ENCODE measurements around the gene ITIH5. TPM values are rescaled to one million over a fixed set of nuclear protein-coding genes. Genes with fewer than 3 reads are reported as not detected.

The ITIH5 gene
- total RNA-seq, 1 experiment from 2014 or later: not detected

DNA sequence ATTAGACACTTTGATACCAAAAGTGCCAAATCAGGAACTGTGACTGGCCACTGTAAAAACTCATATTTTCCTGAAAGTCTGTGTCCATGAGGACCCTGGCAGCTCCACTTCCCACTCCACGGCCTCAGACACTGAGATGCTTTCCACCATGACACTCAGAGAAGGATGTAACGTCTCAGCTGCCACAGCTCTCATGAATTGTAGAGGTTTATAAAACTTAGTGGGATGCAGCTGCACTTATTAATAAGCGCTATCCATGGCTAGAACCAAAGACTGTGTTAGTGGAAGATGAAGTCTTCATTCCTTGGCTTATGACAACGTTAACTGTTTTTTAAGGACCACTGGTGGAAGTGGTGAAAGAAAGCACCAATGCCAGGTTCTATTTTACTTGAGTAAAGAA lies 121.0 kb downstream of the ITIH5 start:
- no peak for DNase-seq (ENCODE audit: unreplicated experiment)
- H3K27ac Mint-ChIP-seq (ENCODE audit: low read depth, unreplicated experiment): no peak overlapping the region
- BruUV-seq (replicated peaks): no TSS peak
- H3K4me1 Mint-ChIP-seq (ENCODE audit: insufficient read depth, unreplicated experiment): peaks cover 4% of the 10 kb centered on the region
- ChIA-PET POLR2A (no interaction called here), CTCF (interaction anchor here (0.6 to 1.8 kb wide), 2 partner anchors 141 to 1787 kb away, joined by 3 to 7 read pairs; no protein-coding TSS in a partner anchor)
- no peaks in the 10 kb centered on the region for H3K9me3 Mint-ChIP-seq (ENCODE audit: unreplicated experiment)
- no peaks in the 10 kb centered on the region for H3K36me3 Mint-ChIP-seq (ENCODE audit: insufficient read depth, unreplicated experiment)
- TF ChIP-seq, protein P1, sequence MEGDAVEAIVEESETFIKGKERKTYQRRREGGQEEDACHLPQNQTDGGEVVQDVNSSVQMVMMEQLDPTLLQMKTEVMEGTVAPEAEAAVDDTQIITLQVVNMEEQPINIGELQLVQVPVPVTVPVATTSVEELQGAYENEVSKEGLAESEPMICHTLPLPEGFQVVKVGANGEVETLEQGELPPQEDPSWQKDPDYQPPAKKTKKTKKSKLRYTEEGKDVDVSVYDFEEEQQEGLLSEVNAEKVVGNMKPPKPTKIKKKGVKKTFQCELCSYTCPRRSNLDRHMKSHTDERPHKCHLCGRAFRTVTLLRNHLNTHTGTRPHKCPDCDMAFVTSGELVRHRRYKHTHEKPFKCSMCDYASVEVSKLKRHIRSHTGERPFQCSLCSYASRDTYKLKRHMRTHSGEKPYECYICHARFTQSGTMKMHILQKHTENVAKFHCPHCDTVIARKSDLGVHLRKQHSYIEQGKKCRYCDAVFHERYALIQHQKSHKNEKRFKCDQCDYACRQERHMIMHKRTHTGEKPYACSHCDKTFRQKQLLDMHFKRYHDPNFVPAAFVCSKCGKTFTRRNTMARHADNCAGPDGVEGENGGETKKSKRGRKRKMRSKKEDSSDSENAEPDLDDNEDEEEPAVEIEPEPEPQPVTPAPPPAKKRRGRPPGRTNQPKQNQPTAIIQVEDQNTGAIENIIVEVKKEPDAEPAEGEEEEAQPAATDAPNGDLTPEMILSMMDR (IDR thresholded peaks at IDR 0.05; ENCODE audit: unreplicated experiment): no peak
- intact Hi-C loops (cut with micrococcal nuclease): no loop called here
- H3K27me3 Mint-ChIP-seq (ENCODE audit: insufficient read depth, unreplicated experiment): no peaks in the 10 kb centered on the region
- H3K4me3 Mint-ChIP-seq (ENCODE audit: unreplicated experiment): no peak overlapping the region

DNA sequence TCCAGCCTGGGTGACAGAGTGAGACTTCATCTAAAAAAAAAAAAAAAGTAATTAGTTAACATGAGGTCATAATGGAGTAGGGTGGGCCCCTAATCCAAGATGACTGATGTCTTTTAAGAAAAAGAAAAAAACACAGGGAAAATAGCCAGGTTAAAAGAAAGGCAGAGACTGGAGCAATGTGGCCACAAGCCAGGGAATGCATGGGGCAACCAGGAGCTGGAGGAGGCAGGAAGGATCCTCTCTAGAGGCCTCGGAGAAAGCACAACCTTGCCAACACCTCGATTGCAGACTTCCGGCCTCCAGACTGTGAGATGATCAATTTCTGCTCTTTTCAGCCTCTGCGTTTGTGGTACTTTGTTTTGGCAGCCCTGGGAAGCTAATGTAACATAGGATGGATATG lies 121.5 kb downstream of the ITIH5 start:
- H3K4me1 Mint-ChIP-seq (ENCODE audit: insufficient read depth, unreplicated experiment): peaks cover 4% of the 10 kb centered on the region
- BruUV-seq (replicated peaks): no TSS peak
- no peaks in the 10 kb centered on the region for H3K27me3 Mint-ChIP-seq (ENCODE audit: insufficient read depth, unreplicated experiment)
- no peak for DNase-seq (ENCODE audit: unreplicated experiment)
- ChIA-PET CTCF (interaction anchor here (1.8 kb wide), 1 partner anchor 142 kb away, joined by 7 read pairs; no protein-coding TSS in a partner anchor), POLR2A (no interaction called here)
- intact Hi-C loops (cut with micrococcal nuclease): no loop called here
- H3K36me3 Mint-ChIP-seq (ENCODE audit: insufficient read depth, unreplicated experiment): no peaks in the 10 kb centered on the region
- TF ChIP-seq, protein P1 (IDR thresholded peaks at IDR 0.05; ENCODE audit: unreplicated experiment): no peak
- H3K27ac Mint-ChIP-seq (ENCODE audit: low read depth, unreplicated experiment): no peak overlapping the region
- H3K4me3 Mint-ChIP-seq (ENCODE audit: unreplicated experiment): no peak overlapping the region
- no peaks in the 10 kb centered on the region for H3K9me3 Mint-ChIP-seq (ENCODE audit: unreplicated experiment)

DNA sequence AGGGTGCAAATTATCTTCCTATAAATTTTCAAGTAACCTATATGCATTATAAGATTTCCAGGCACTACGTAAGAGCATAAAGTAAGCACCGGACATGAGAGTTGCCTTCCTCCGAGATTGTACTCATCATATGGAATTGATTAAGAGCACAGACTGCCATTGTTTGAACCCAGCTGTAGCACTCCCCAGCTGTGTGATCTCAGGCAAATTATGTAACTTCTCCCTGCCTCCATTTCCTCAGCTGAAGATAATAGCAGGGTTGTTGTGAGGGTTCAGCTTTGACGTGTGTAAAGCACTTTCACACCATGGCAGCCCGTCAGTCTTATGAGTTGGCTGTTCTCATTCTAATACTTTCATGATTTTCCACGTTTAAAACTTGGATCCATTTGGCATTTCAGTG lies 122.6 kb downstream of the ITIH5 start:
- no peak for DNase-seq (ENCODE audit: unreplicated experiment)
- TF ChIP-seq, protein P1 (IDR thresholded peaks at IDR 0.05; ENCODE audit: unreplicated experiment): no peak
- Mint-ChIP-seq H3K27me3 (ENCODE audit: insufficient read depth, unreplicated experiment) (no peaks in the 10 kb centered on the region), H3K4me3 (ENCODE audit: unreplicated experiment) (no peak overlapping the region), H3K36me3 (ENCODE audit: insufficient read depth, unreplicated experiment) (no peaks in the 10 kb centered on the region), H3K27ac (ENCODE audit: low read depth, unreplicated experiment) (no peak overlapping the region), H3K9me3 (ENCODE audit: unreplicated experiment) (peaks cover under 1% of the 10 kb centered on the region), H3K4me1 (ENCODE audit: insufficient read depth, unreplicated experiment) (peaks cover 4% of the 10 kb centered on the region)
- CTCF ChIA-PET: interaction anchor here (0.6 to 1.4 kb wide), 2 partner anchors 117 to 142 kb away, joined by 3 to 4 read pairs; no protein-coding TSS in a partner anchor
- no TSS peak for BruUV-seq (replicated peaks)
- intact Hi-C loops (cut with micrococcal nuclease): no loop called here
- POLR2A ChIA-PET: no interaction called here

DNA sequence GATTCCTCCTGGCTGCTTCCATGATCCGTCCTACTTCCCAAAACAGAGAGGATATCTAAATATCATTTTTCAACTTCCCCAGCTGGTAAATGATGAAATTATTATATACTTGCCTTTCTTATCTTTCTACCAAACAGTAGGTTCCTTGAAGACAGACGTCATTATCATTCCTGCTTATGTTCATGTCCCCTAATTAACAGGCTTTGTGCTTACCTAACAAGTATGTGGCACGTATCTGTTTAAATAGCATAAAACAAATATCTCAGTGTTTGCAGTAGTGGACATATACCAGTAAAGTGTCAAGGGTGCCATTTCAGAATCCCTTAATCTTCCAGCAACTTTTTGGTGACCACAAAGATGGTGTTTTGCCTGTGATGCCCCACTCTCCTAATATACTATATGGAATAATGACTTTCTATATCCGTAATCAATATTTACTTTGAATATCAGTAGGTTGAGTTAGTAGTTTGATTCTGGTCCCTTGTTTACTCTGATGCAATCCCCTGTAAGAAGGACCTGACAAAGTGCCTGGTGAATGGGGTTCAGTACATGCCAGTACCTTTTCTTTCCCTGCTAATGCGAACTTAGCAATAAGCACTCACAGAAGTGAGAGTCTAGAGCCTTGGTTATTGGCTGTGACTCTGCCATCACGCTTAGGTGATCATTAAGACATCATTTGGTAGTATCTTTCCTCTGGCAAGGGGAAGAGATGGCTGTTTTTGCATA lies 124.4 kb downstream of the ITIH5 start:
- no peak for DNase-seq (ENCODE audit: unreplicated experiment)
- peaks cover 7% of the 10 kb centered on the region for H3K9me3 Mint-ChIP-seq (ENCODE audit: unreplicated experiment)
- intact Hi-C loops (cut with micrococcal nuclease): no loop called here
- no peak overlapping the region for H3K27ac Mint-ChIP-seq (ENCODE audit: low read depth, unreplicated experiment)
- no peaks in the 10 kb centered on the region for H3K36me3 Mint-ChIP-seq (ENCODE audit: insufficient read depth, unreplicated experiment)
- ChIA-PET CTCF (interaction anchor here (0.6 to 1.4 kb wide), 2 partner anchors 17 to 144 kb away, joined by 4 read pairs; no protein-coding TSS in a partner anchor), POLR2A (no interaction called here)
- H3K27me3 Mint-ChIP-seq (ENCODE audit: insufficient read depth, unreplicated experiment): no peaks in the 10 kb centered on the region
- no peaks in the 10 kb centered on the region for H3K4me1 Mint-ChIP-seq (ENCODE audit: insufficient read depth, unreplicated experiment)
- TF ChIP-seq, protein P1 (IDR thresholded peaks at IDR 0.05; ENCODE audit: unreplicated experiment): no peak
- BruUV-seq (replicated peaks): no TSS peak
- no peak overlapping the region for H3K4me3 Mint-ChIP-seq (ENCODE audit: unreplicated experiment)
